ENCODE data around the gene ADAMTSL2. TPM values are rescaled to one million over a fixed set of nuclear protein-coding genes. Genes with fewer than 3 reads are reported as not detected.

ADAMTSL2 gene
- total RNA-seq, 1 donor from 2014 or later = 10.1 TPM

- H3K4me1 ChIP-seq = peaks cover 20% of the 10 kb centered on the region
- no peaks in the 10 kb centered on the region for H3K27me3 ChIP-seq (ENCODE audit: low read depth)
- no peak overlapping the region for H3K4me3 ChIP-seq
- DNase-seq (no peak), ATAC-seq (no peak)
- H3K9me3 ChIP-seq = no peaks in the 10 kb centered on the region
- no peak for TF ChIP-seq CTCF (IDR thresholded peaks at IDR 0.05)
- intact Hi-C loops (cut with DNase I) = no loop called here
- no peak overlapping the region for H3K27ac ChIP-seq
- H3K36me3 ChIP-seq = peaks cover 6% of the 10 kb centered on the region
These were observed 33.7 kb downstream of the ADAMTSL2 start for GRCh38 chr9:133568186-133568585.

DNA sequence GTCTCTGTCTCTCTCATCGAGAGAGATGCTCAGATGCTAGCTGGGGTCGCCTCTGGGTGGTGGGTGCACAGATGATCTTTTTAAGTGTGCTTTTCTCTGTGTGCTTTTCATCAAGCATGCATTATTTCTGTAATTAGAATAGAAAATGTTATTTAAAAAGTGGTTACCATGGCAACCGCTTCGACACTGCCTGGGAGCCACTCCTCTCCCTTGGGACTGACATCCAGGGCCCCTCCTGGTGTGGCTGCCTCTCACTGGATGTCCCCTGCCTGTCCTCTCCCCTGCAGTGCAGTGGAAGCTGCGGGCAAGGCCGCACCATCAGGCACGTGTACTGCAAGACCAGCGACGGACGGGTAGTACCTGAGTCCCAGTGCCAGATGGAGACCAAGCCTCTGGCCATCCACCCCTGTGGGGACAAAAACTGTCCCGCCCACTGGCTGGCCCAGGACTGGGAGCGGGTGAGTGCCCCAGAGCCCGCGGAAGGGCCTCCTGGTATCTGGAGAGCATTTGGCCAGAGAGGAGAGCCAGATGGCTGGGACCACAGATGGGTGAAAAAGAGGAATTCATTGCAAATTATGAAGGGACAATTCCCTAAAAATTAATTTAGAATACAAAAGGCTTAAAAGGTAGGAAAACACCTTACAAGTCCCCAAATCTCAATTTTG, 34.7 kb downstream of the ADAMTSL2 start:
- Histone ChIP-seq H3K4me3 (no peak overlapping the region), H3K27ac (no peak overlapping the region), H3K9me3 (no peaks in the 10 kb centered on the region), H3K27me3 (ENCODE audit: low read depth) (no peaks in the 10 kb centered on the region), H3K36me3 (peaks cover 6% of the 10 kb centered on the region), H3K4me1 (peaks cover 16% of the 10 kb centered on the region)
- DNase-seq (no peak), ATAC-seq (no peak)
- intact Hi-C loops (cut with DNase I) = no loop called here
- no peak for TF ChIP-seq CTCF (IDR thresholded peaks at IDR 0.05)

DNA sequence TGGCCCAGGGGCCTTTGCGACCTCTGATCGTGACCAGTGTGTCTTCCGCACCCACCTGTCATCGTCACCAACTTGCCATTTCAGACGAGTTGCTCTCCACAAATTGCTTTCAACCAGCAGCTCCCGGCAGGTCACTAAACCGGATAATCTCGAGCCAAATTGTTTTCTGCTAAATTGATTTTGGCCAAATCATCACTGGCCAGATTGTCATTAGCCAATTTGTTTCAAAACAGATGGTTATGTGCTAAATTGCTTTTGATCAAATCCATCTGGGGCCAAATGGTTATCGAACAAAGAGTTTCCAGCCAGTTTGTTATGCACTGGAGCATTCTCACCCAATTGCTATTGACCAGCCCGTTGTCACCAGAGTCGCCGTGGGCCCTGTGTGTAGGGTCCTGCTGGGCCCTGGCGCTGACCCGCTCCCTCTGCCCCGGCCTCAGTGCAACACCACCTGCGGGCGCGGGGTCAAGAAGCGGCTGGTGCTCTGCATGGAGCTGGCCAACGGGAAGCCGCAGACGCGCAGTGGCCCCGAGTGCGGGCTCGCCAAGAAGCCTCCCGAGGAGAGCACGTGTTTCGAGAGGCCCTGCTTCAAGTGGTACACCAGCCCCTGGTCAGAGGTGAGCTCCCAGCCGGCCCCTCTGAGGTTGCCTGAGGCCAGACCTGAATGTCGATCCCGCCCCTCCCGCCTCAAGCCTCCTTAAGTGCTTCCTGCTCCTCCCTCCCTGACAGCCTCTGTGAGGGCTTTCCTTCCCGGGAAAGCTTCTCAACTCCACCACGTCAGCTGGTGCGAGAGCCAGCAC, 35.6 kb downstream of the ADAMTSL2 start:
- Histone ChIP-seq H3K27ac (no peak overlapping the region), H3K36me3 (peaks cover 6% of the 10 kb centered on the region), H3K4me1 (peaks cover 12% of the 10 kb centered on the region), H3K27me3 (ENCODE audit: low read depth) (no peaks in the 10 kb centered on the region), H3K4me3 (no peak overlapping the region), H3K9me3 (no peaks in the 10 kb centered on the region)
- TF ChIP-seq CTCF (IDR thresholded peaks at IDR 0.05) = no peak
- peak; percentile 71 to 83 for ATAC-seq
- peak; percentile 86 for DNase-seq
- intact Hi-C loops (cut with DNase I) = no loop called here

GRCh38 chr9:133570691-133571080, 36.2 kb downstream of the ADAMTSL2 start:
- Histone ChIP-seq H3K27me3 (ENCODE audit: low read depth) (no peaks in the 10 kb centered on the region), H3K9me3 (no peaks in the 10 kb centered on the region), H3K36me3 (peaks cover 6% of the 10 kb centered on the region), H3K27ac (no peak overlapping the region), H3K4me3 (no peak overlapping the region), H3K4me1 (peaks cover 9% of the 10 kb centered on the region)
- DNase-seq (no peak), ATAC-seq (no peak)
- TF ChIP-seq CTCF (IDR thresholded peaks at IDR 0.05) = no peak
- intact Hi-C loops (cut with DNase I) = no loop called here

- no peak for ATAC-seq
- Histone ChIP-seq H3K9me3 (no peaks in the 10 kb centered on the region), H3K27ac (no peak overlapping the region), H3K4me1 (peaks cover 12% of the 10 kb centered on the region), H3K36me3 (peaks cover 6% of the 10 kb centered on the region), H3K27me3 (ENCODE audit: low read depth) (no peaks in the 10 kb centered on the region), H3K4me3 (no peak overlapping the region)
- intact Hi-C loops (cut with DNase I) = no loop called here
- no peak for TF ChIP-seq CTCF (IDR thresholded peaks at IDR 0.05)
- DNase-seq = no peak
These were observed 36.9 kb downstream of the ADAMTSL2 start for GRCh38 chr9:133571391-133571890.
